GM23248 (cell line): ENCODE measurements around the gene CLEC16A. TPM values are rescaled to one million over a fixed set of nuclear protein-coding genes. Genes with fewer than 3 reads are reported as not detected.

ENCODE experiments used
- DNase-seq: peaks from one replicate; pipeline ENCODE4 v3.0.0-alpha.2; 2015
- H2AFZ ChIP-seq: fragments of 200-600 bp; sonication (generic); 2 replicates; pipeline ENCODE4 v1.6.1; 2016; ENCODE audit warnings: antibody characterized with exemption
- H3F3A ChIP-seq: fragments of 200-600 bp; sonication (generic); 2 replicates; pipeline ENCODE4 v1.6.1; 2016; ENCODE audit warnings: mild to moderate bottlenecking, antibody characterized with exemption, mixed run types; ENCODE audit not compliant: insufficient read depth
- H3K27ac ChIP-seq: fragments of 200-600 bp; sonication (generic); 2 replicates; pipeline ENCODE4 v1.5.1; 2016; ENCODE audit warnings: mild to moderate bottlenecking
- H3K27me3 ChIP-seq: fragments of 200-600 bp; sonication (generic); replicated peaks from 2 replicates; pipeline ENCODE4 v1.6.1; 2016; ENCODE audit warnings: mild to moderate bottlenecking; ENCODE audit not compliant: insufficient read depth
- H3K36me3 ChIP-seq: fragments of 200-600 bp; sonication (generic); 2 replicates; pipeline ENCODE4 v1.6.1; 2016; ENCODE audit warnings: low read depth, mild to moderate bottlenecking
- H3K4me1 ChIP-seq: fragments of 200-600 bp; sonication (generic); 2 replicates; pipeline ENCODE4 v1.6.1; 2016; ENCODE audit warnings: mild to moderate bottlenecking; ENCODE audit not compliant: insufficient read depth
- H3K4me2 ChIP-seq: fragments of 200-600 bp; sonication (generic); one replicate; pipeline ENCODE4 v1.6.1; 2016; ENCODE audit warnings: mild to moderate bottlenecking; ENCODE audit not compliant: unreplicated experiment
- H3K4me3 ChIP-seq: fragments of 200-600 bp; sonication (generic); 2 replicates; pipeline ENCODE4 v1.5.1; 2016; ENCODE audit warnings: mild to moderate bottlenecking
- H3K79me2 ChIP-seq: fragments of 200-600 bp; sonication (generic); 2 replicates; pipeline ENCODE4 v1.6.1; 2016; ENCODE audit warnings: mild to moderate bottlenecking; ENCODE audit not compliant: insufficient read depth
- H3K9ac ChIP-seq: fragments of 200-600 bp; sonication (generic); 2 replicates; pipeline ENCODE4 v1.6.1; 2016; ENCODE audit warnings: mild to moderate bottlenecking
- H3K9me2 ChIP-seq: fragments of 200-600 bp; sonication (generic); 2 replicates; pipeline ENCODE4 v1.6.1; 2016; ENCODE audit warnings: mixed run types, mild to moderate bottlenecking, moderate library complexity; ENCODE audit not compliant: insufficient read depth
- H3K9me3 ChIP-seq: fragments of 200-600 bp; sonication (generic); one replicate; pipeline ENCODE4 v1.6.1; 2017; ENCODE audit warnings: low read depth
- H4K20me1 ChIP-seq: fragments of 200-600 bp; sonication (generic); 2 replicates; pipeline ENCODE4 v1.6.0; 2016; ENCODE audit not compliant: insufficient read depth
- EZH2 ChIP-seq: fragments of 200-600 bp; sonication (generic); IDR thresholded peaks from 2 replicates; pipeline ENCODE4 v1.6.1; 2018; ENCODE audit warnings: antibody characterized with exemption, mild to moderate bottlenecking; ENCODE audit not compliant: insufficient read depth, poor library complexity, severe bottlenecking
- EZH2phosphoT487 ChIP-seq: fragments of 200-600 bp; sonication (generic); IDR thresholded peaks from 2 replicates; pipeline ENCODE4 v1.6.1; 2018; ENCODE audit warnings: antibody characterized with exemption, moderate library complexity, mild to moderate bottlenecking, low read depth; ENCODE audit not compliant: insufficient read depth
- WGBS, 2 experiments: methylation state at CpG; one replicate each; pipeline ENCODE4 v1.1.6; 2015 to 2017; ENCODE audit warnings: low lambda C conversion rate in 2 of 2, low coverage in 1 of 2; ENCODE audit errors: missing lambda C conversion rate in 2 of 2; 5-methylcytosine and 5-hydroxymethylcytosine counted together
- in situ Hi-C: fragments of 300-500 bp; cut with MboI; formaldehyde crosslinking; loops from 2 replicates; pipeline ENCODE4 v1.15.0; 2020
- polyA plus RNA-seq: library from polyadenylated mRNA; unstranded; fragments of >200 nt; fragmentation: Nextera tagmentation; extraction: Ambion mirVana; gene quantifications from 2 replicates; pipeline ENCODE4 v1.2.1, GENCODE V29; 2016
- total RNA-seq: library from RNA; depleted of rRNA; stranded (reverse); fragments of >200 nt; shearing (Covaris generic); gene quantifications from 2 replicates; pipeline ENCODE4 v1.2.3, GENCODE V29; 2014

Gene CLEC16A
- total and polyA plus RNA-seq, 2 experiments from 2014 or later = 13.2 to 21.4 TPM

DNA sequence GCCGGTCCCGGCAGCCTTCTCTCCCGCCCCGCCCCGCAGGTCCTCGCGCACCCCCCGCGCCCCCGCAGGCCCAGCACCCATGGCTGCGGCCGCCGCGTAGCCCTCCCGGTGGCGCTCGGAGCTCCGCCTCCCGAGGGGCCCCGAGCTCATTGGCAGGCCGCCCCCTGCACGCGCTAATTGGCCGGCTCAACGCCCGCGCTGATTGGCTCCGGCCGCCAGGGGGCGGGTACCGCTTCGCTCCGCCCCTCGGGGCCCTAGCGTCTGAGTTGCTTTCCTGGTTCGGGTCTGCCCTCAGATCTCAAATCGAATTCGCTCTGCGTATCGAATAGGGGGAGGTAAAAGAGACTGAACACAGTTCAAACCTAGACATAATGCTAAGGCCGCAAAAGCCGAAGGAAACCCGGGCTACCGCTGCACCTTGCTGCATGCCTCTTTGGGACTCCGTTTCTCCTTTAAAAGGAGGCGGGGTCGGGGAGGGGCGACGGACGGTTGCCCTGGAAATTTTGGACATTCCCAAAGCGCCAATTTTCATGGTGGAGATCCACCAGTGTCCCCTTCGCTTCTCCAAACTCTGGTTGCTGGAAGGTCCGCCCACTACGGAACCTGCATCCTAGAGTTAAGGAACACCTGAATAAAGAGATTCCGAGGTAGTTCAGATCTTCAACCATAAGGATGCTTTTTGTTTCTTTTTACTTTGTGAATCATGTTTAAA is 1.9 kb upstream of the CLEC16A start, which contains the start of gene DEXI:
Gene DEXI (minus strand): TSS at position 117 of the 712 bp plus-strand sequence. CDS start 463 bp downstream, outside the sequence.
- Histone ChIP-seq H4K20me1 (no peaks in the 10 kb centered on the region; the same call in none of the 2 replicates), H3K4me1 (peaks cover 44% of the 10 kb centered on the region), H3K9ac (peak within 1 kb of the TSS; percentile 88), H3K9me2 (no peaks in the 10 kb centered on the region), H3K27me3 (no peaks in the 10 kb centered on the region), H3K9me3 (no peaks in the 10 kb centered on the region), H3K4me3 (peak within 1 kb of the TSS; percentile 92), H3F3A (no peaks in the 10 kb centered on the region), H3K79me2 (peaks cover 78% of the 10 kb centered on the region), H2AFZ (peak within 1 kb of the TSS; percentile 98), H3K27ac (peak within 1 kb of the TSS; percentile 49), H3K36me3 (no peaks in the 10 kb centered on the region), H3K4me2 (peak within 1 kb of the TSS; percentile 92)
- 7 to 8% methylated on average over 31 to 45 of the region's 55 CpGs for WGBS, 2 experiments
- TF ChIP-seq EZH2 (no peak), EZH2phosphoT487 (no peak)
- peak; percentile 97 for DNase-seq
- in situ Hi-C loops = no loop called here

DNA sequence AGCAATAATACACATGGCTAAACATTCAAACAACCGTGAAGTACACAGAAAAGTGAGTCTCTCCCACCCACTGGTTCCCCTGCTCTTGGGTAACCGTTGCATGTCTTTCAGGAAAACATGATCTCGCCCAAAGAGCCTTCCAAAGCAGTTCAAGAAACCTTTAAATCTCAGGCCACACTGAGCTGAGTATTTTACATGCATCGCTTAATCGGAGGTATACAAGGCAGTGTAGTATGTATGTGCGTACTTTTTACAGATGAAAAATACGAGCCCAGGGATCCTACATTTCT is 1.4 kb upstream of the CLEC16A start:
- Histone ChIP-seq H3K4me2 (peak overlapping the region; percentile 78), H3K36me3 (no peaks in the 10 kb centered on the region), H3K9ac (no peak overlapping the region), H3K27ac (no peak overlapping the region; the same call in 1 of the 2 replicates), H3K9me3 (no peaks in the 10 kb centered on the region), H3K79me2 (peaks cover 73% of the 10 kb centered on the region), H3K9me2 (no peaks in the 10 kb centered on the region), H2AFZ (peak overlapping the region; percentile 98), H3K4me3 (peak overlapping the region; percentile 92), H3K4me1 (peaks cover 41% of the 10 kb centered on the region), H3K27me3 (no peaks in the 10 kb centered on the region), H4K20me1 (no peaks in the 10 kb centered on the region; the same call in none of the 2 replicates), H3F3A (no peaks in the 10 kb centered on the region)
- WGBS, 2 experiments = 47 to 51% methylated on average over 7 of the region's 7 CpGs
- in situ Hi-C loops = no loop called here
- DNase-seq = no peak
- no peak for TF ChIP-seq EZH2phosphoT487
- TF ChIP-seq EZH2 = no peak

DNA sequence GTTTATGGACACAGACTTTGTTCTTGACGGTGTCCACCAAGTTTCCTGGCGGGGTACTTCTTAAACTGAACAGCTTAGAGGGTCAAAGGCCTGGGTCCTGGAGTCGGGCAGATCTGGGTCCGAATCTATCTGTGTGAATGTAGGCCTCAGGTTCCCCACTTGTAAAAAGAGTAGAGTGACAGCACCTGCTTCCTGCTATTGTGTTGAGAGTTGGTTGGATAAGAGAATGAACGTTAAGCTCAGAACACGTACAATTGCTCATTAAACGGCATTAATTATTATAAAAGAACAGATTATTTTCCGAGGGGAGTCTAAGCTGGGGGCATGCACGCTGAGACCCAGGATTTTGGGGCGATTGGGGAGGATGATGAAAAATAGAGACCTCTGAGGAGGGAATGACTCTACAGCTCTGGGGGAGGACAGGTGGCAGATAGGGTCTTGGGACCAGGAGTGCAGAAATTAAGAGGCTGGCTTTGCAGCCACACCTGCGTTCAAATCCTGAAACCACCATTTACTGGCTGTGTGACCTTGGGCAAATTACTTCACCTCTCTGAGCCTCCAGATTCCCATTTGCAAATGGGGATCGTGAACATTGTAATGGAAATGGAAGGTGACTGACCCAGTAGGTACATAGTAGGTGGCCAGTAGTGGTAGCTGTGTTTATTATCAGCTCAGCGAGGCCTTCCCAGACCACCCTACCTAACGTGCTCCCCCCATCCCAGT is 862 bp downstream of the CLEC16A start:
- H3K9me3 ChIP-seq = no peaks in the 10 kb centered on the region
- no peaks in the 10 kb centered on the region for H3K36me3 ChIP-seq
- H3K4me1 ChIP-seq = peaks cover 31% of the 10 kb centered on the region
- H3K27me3 ChIP-seq = no peaks in the 10 kb centered on the region
- DNase-seq = no peak
- no peaks in the 10 kb centered on the region for H3K9me2 ChIP-seq
- no peak overlapping the region for H3K27ac ChIP-seq
- H3F3A ChIP-seq = no peaks in the 10 kb centered on the region
- TF ChIP-seq EZH2phosphoT487 = no peak
- H2AFZ ChIP-seq = peak overlapping the region; percentile 81
- peak overlapping the region; percentile 82 for H3K9ac ChIP-seq
- peak overlapping the region; percentile 99 for H3K4me2 ChIP-seq
- peaks cover 71% of the 10 kb centered on the region for H3K79me2 ChIP-seq
- in situ Hi-C loops = no loop called here
- WGBS, 2 experiments = 35 to 37% methylated on average over 14 of the region's 14 CpGs
- H4K20me1 ChIP-seq = no peaks in the 10 kb centered on the region; the same call in 1 of the 2 replicates
- H3K4me3 ChIP-seq = peak overlapping the region; percentile 92

DNA sequence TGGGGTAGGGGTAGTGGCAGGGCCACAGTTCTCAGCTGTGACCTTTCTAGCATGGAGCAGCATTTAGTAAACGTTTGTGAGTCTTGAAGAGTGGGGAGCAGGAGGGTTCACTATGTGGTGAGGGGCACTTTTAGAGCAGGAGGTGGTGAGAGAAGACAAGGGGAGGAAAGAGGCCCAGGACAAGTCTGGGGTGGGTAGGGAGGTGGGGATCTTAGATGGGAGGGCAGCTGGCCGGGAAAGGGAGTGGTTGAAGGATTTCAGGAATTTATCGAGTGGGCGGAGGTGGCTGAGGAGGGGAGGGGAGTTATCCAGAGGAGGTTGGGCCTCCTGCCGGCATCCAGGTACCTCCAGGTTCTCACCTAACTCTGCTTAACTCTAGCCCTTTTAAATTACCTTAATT is 1.9 kb downstream of the CLEC16A start:
- Histone ChIP-seq H3K9me3 (no peaks in the 10 kb centered on the region), H3K4me3 (no peak overlapping the region), H2AFZ (no peak overlapping the region), H3K36me3 (no peaks in the 10 kb centered on the region), H3K27me3 (no peaks in the 10 kb centered on the region), H4K20me1 (no peaks in the 10 kb centered on the region), H3K9ac (no peak overlapping the region), H3K9me2 (no peaks in the 10 kb centered on the region), H3F3A (no peaks in the 10 kb centered on the region), H3K4me1 (peaks cover 36% of the 10 kb centered on the region), H3K4me2 (peak overlapping the region; percentile 99), H3K79me2 (peaks cover 71% of the 10 kb centered on the region), H3K27ac (no peak overlapping the region)
- TF ChIP-seq EZH2 (no peak), EZH2phosphoT487 (no peak)
- WGBS, 2 experiments = 44 to 45% methylated on average over 5 of the region's 5 CpGs
- in situ Hi-C loops = no loop called here
- no peak for DNase-seq
